GM03348 (cell line): ENCODE results near the gene RPIA.
"Not testable (repeated sequence)": the region's sequence is repeated elsewhere in the genome, so short reads cannot be mapped to it uniquely, and the experiment has no call there.

Experiments
- DNase-seq: peaks from one replicate; pipeline ENCODE4 v3.0.0; 2012; ENCODE audit warnings: low spot score

Gene RPIA

GRCh38 chr2:88735853-88736252 lies 44.4 kb downstream of the RPIA start:
- DNase-seq, result no peak

- no peak for DNase-seq
These were observed 45.0 kb downstream of the RPIA start for GRCh38 chr2:88736437-88736836.

- no peak for DNase-seq
These were observed 45.9 kb downstream of the RPIA start for GRCh38 chr2:88737385-88737784.

- no peak for DNase-seq
These were observed 46.8 kb downstream of the RPIA start for GRCh38 chr2:88738271-88738670.

GRCh38 chr2:88739985-88740600 lies 48.6 kb downstream of the RPIA start:
- DNase-seq, result peak; percentile 79

- no peak for DNase-seq
These were observed 55.5 kb downstream of the RPIA start for GRCh38 chr2:88746929-88747490.

GRCh38 chr2:88747990-88748389 lies 56.5 kb downstream of the RPIA start:
- no peak for DNase-seq

GRCh38 chr2:88751768-88752167 lies 60.3 kb downstream of the RPIA start:
- DNase-seq, result no peak

GRCh38 chr2:88753833-88754584 lies 62.5 kb downstream of the RPIA start:
- no peak for DNase-seq

- no peak for DNase-seq
These were observed 63.3 kb downstream of the RPIA start for GRCh38 chr2:88754585-88755320.

- no peak for DNase-seq
These were observed 64.4 kb downstream of the RPIA start for GRCh38 chr2:88755836-88756235.

- no peak for DNase-seq
These were observed 65.6 kb downstream of the RPIA start for GRCh38 chr2:88757025-88757424.

GRCh38 chr2:88758702-88759101 lies 67.2 kb downstream of the RPIA start:
- DNase-seq, result not testable (repeated sequence)

- no peak for DNase-seq
These were observed 69.5 kb downstream of the RPIA start for GRCh38 chr2:88760819-88761598.

GRCh38 chr2:88764141-88764849 lies 72.8 kb downstream of the RPIA start:
- no peak for DNase-seq

- no peak for DNase-seq
These were observed 73.3 kb downstream of the RPIA start for GRCh38 chr2:88764850-88765153.

GRCh38 chr2:88765154-88765888 lies 73.8 kb downstream of the RPIA start:
- DNase-seq, result peak; percentile 21

GRCh38 chr2:88765889-88766481 lies 74.5 kb downstream of the RPIA start:
- DNase-seq, result not testable (repeated sequence)

- no peak for DNase-seq
These were observed 78.5 kb downstream of the RPIA start for GRCh38 chr2:88770016-88770415.
